GM18508 (cell line): ENCODE data around the gene RBM47.
"Not testable (repeated sequence)": the region's sequence is repeated elsewhere in the genome, so short reads cannot be mapped to it uniquely, and the experiment has no call there.

Experiments used
- ATAC-seq: cut with Tn5 transposase; IDR thresholded peaks from one replicate; pipeline ENCODE4 v1.9.1; 2021; ENCODE audit warnings: moderate number of reproducible peaks; ENCODE audit not compliant: insufficient read depth, unreplicated experiment

The RBM47 gene

DNA sequence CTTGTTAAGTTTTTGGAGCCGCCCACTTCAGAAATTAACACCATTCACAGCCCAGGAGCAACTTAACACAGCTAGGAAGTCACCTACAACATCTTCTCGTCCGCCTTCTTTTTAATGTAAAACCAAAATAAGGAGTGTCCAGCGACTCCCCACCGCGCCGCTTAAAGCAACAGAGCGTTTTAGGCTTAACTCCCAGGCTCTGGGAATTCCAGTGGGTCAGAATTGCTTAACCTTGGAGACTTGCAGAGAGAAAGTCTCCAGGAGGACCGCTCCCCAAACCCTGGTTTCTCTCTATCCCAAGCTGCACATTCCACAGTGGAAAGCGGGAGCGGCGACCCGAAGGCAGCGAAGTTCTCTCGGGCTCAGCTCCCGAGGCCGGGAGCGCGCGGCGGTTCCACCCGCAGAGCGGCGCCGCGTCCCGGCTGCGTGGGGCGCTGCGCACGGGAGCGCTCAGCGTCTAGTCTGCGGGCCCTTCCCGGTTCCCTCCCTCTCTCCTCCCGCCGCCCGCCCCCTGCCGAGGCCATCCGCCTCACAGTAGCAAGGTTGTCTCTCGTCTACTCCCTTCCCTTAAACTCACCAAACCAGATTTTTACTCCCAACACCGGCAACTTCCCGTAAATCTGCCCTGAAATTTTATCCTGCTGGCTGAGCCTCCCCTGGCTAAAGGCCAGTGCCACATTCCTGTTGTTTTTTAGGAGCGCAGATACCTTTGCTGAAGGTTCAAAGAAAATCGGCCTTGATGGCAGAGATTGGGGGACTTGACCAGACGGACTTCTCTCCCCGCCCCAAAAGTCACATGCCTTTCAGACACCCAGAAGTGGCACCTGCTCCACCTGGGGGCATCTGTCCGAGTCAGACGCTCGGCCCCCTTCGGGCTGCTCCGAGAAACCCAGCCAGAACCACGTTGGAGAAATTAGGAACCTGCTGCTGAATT is at the start of gene RBM47:
Gene RBM47, minus strand, starts transcription at position 464 of the 934 bp plus-strand sequence. CDS start 190,971 bp downstream, outside the sequence.
- no peak for ATAC-seq

GRCh38 chr4:40678421-40678820 is 48.8 kb upstream of the RBM47 start:
- no peak for ATAC-seq

DNA sequence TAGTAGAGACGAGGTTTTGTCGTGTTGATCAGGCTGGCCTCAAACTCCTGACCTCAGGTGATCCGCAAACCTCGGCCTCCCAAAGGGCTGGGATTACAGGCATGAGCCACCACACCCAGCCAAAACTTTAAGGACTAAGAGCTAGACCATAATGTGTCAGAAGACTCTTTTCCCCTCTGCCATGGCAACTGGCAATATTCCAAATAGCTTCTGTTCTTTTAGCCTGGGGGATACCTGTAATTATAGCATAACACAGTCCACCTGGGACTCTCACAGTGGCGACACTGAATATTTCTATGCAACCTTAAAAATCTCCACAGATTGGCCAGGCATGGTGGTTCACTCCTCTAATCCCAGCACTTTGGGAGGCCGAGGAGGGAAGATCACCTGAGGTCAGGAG is 45.5 kb upstream of the RBM47 start:
- ATAC-seq = no peak

GRCh38 chr4:40672528-40673522 is 43.2 kb upstream of the RBM47 start:
- ATAC-seq = peak; percentile 69

GRCh38 chr4:40669504-40669903 is 39.8 kb upstream of the RBM47 start:
- no peak for ATAC-seq

DNA sequence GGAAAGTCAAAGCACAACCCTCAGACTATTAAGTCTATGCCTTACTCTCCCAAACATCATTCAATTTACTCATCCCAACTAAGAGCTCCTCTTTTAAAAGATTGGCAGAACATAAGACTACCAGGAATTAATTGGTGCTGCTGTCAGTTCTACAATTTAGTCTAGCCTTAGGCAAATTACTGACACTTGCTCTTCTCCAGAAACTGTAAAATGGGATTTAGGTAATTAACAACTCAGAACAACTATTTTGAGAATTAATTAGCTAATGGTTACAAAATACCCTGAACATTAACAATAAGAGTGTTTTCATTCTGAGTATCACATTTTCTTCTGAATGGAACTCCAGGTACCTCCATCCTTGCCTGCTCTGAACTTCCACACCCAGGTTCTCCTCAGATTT is 36.2 kb upstream of the RBM47 start:
- no peak for ATAC-seq

DNA sequence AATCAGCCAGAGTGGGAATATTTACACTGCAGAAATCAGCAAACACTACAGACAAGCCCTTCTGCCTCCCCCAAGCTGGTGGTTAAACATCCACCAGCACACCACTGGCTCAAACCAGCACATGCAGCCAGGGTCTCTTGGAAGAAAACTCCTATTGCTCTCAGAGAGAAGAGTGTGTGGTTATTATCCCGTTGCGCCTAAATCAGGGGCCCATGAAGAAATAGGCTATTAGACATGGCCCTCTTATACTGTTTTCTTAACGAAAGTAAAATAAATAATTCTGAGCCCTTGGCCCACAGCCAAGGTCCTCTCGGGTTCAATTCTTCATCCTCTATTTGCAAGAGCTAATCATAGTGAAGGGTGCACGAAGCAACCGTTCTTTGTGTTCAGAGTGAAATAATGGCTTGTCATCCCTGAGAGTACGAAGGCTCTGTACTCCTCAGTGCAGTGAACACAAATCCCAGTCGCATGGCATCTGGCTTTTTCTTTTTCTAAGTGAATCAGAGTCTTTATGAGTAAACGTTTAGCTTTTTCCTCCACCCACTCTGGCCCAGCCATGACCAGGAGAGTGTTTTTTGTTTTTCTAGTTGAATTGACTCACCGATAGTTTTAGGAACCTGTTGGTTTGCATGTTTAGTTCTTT is 33.4 kb upstream of the RBM47 start:
- ATAC-seq = peak; percentile 50

DNA sequence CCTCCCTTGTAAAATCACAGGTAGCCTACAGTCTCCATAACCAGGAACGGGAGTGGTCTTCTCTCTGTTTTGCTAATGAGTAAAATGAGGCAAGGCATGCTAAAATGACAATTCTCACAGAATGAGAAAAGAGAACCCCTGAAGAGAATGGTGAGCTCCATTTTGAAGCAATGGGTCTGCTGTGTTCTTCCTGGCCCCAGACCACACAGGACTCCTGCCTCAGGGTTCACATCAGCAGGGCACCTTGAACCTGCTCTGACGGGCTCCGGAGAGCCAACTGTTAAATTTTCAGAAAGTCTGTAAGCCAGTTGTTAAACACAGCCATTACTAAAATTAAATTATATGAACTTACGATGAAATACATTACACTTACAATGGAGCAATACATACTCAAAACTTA is 32.1 kb upstream of the RBM47 start:
- ATAC-seq = no peak

DNA sequence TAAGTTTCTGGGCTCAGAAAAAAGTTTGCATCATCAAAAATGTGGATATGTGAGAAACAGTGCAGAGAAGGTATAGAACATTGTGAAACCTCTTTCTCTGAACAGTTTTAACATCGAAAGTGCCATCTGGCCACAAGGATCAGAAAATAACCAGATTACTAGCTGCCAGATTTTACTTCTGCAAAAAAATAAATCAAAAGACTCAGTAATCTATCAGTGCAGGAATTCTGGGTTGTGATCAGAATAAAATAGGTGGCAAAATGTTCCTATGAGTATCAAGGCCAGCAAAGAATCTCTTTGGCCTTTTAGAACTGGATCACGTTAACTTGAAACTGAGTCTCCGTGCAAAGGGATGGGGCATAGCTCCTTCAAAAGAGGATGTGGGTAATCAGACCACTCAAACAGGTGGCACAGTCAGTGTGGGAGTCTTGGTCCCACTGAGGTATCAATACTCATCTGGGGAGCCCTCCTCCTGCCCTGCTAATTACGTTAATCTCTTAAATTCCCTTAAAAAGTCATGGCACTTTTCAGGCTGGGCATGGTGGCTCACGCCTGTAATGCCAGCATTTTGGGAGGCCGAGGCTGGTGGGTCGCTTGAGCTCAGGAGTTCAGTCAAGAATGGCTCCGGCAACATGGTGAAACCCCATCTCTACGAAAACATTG is 26.7 kb upstream of the RBM47 start:
- peak; percentile 86 for ATAC-seq

GRCh38 chr4:40651280-40651679 is 21.6 kb upstream of the RBM47 start:
- ATAC-seq = no peak

GRCh38 chr4:40649321-40649720 is 19.7 kb upstream of the RBM47 start:
- ATAC-seq = no peak

- no peak for ATAC-seq
These were observed 19.1 kb upstream of the RBM47 start for GRCh38 chr4:40648742-40649281.

GRCh38 chr4:40648131-40648530 is 18.5 kb upstream of the RBM47 start:
- ATAC-seq = no peak

- ATAC-seq = no peak
These were observed 15.9 kb upstream of the RBM47 start for GRCh38 chr4:40645586-40645985.

DNA sequence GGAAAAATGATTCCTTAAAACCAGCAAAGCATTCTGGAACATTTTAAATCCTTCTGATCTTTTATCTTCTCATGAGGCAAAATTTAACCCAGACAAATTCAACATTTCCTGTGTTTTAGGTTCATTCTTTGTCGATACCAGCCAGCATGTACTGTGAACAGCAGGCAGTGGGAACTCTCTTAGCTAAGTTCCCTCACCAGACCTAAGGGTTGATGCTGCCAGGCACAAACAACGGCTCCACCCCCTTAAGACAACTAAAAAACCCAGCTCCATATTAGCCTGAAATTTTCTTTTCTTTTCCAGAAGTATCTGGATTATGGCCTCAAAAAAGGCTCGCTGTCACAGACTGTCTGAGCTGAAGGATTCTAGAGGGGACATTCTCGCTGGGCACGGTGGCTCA is 2.4 kb upstream of the RBM47 start:
- ATAC-seq = no peak

DNA sequence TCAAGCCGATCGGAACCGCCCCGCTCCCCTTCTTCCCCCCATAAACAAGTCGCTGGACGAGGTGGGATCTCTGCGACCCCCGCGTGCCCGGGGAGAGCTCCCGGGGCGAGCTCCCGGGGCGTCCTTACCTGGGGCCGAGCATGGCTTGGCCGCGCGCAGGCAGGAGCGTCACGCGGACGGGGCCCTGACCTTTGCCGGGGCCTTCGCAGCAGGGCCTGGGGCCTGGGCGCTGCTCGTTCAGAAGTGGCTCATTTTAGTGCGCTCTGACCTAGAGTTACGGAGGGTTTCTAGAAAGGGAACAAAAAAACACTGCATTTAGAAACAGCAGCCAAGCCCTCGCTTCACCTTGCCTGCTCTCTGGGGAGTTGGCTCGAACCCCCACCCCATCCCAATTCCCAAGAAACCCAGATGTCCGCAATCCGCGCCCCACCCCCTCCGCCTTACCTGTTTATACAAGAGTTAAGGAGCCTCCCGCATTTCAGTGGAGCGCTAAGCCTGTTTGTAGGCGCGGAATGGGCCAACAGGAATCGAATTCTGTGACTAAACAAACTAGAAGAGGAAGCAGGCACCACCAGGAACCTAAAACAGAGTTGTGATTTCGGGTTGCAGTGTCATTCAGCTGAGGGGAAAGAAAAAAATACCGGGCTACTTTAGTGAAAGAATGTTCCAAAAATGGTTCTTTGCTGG is 814 bp upstream of the RBM47 start:
- ATAC-seq = no peak

GRCh38 chr4:40628888-40629287 is 776 bp downstream of the RBM47 start:
- no peak for ATAC-seq

- ATAC-seq = not testable (repeated sequence)
These were observed 1.3 kb downstream of the RBM47 start for GRCh38 chr4:40628407-40628806.

DNA sequence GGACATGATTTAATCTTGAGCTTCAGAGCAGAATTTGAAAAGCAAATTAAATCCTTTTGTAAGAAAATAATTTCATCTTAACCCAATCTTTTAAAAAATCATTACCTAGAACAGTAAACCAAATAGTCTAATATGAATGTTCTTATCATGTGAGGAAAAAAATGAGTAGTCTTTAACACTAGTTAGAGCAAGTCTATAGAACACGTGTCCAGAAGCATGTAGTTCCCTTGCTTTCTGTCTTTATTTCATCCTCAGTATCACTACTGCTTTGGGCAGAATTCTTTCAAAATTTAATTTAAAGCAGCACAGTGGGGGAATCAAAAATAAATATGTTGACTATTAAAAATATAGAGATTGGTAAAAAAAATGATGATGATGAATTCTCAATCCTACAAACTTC is 2.1 kb downstream of the RBM47 start:
- no peak for ATAC-seq
